Activated CD8-positive, alpha-beta memory T cell treated with anti-CD3 and anti-CD28 coated beads, Interleukin-2, amount 50 U/mL, for 1 hour (primary cell): ENCODE measurements around the gene BPIFB2.
"Not testable (repeated sequence)": the region's sequence is repeated elsewhere in the genome, so short reads cannot be mapped to it uniquely, and the experiment has no call there.

Experiments
- DNase-seq: peaks from one replicate; pipeline ENCODE4 v3.0.0-alpha.2; 2020; ENCODE audit errors: extremely low read depth

Gene BPIFB2, protein sequence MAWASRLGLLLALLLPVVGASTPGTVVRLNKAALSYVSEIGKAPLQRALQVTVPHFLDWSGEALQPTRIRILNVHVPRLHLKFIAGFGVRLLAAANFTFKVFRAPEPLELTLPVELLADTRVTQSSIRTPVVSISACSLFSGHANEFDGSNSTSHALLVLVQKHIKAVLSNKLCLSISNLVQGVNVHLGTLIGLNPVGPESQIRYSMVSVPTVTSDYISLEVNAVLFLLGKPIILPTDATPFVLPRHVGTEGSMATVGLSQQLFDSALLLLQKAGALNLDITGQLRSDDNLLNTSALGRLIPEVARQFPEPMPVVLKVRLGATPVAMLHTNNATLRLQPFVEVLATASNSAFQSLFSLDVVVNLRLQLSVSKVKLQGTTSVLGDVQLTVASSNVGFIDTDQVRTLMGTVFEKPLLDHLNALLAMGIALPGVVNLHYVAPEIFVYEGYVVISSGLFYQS

DNA sequence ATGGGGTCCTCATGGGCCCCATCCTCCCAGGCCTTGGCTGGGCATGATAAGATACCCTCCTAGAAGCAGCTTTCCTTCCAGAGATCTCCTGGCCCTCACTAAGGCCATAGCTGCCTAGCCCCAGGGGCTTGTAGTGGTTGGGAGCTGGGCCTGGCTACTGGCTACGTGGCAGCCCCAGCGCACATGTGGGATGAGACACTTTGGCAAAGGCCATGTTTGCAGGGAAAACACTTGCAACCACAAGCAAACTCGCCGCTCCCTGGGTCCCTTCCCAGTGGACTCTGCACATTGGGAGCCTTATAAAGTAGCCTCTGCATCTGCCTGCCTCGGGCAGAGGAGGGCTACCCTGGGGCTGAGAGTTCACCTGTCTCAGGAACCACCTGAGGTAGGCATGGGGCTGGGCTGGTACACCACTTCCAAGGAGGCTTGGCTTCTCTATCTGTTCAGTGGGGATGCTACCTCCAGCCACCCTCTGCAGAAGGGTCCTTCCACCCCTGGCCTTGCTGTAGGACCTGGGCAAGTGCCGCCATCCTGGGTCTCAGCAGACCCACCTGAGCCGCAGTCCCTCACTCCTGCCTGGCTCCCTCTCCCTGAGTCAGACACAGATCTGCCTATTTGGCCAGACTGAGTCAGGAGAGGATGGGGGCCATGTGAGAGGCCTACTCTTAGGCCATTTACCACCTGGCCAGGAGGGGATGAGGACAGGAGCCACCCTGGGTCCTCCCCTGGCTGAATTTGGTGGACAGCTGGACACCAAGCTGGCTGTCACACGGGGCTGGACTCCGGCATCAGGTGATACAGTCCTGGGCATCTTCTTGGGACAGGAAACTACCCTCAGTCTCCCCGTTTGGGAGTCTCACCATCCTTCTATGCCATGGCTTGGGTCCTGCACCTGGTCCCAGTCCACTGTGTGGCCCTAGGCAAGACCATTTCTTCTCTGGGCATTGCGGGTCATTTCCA lies at the start of gene BPIFB2:
TSS of gene BPIFB2 (plus strand) at position 329 of the 960 bp plus-strand sequence. CDS start 871 bp downstream, outside the sequence.
- DNase-seq: no peak

DNA sequence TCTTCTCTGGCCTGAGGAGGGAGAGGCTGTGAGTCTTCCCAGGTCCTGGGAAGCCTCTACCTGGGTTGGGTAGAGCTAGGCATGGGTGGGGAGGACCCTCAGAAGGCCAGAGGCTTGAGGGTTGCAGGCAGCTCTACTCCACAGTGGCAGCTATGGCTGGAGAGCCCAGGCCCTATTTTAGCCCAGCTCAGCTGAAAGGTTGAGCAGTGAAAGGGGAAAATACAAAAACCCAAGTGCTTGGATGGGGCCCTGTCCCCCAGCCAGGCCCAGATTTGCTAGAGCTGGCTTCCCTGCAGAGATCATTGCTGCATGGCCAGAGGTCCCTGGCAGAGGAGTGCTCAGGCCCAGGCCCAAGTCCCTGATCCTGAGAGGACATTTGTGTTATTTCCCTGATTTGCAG lies 48.9 kb upstream of the BPIFB2 start:
- DNase-seq: no peak

DNA sequence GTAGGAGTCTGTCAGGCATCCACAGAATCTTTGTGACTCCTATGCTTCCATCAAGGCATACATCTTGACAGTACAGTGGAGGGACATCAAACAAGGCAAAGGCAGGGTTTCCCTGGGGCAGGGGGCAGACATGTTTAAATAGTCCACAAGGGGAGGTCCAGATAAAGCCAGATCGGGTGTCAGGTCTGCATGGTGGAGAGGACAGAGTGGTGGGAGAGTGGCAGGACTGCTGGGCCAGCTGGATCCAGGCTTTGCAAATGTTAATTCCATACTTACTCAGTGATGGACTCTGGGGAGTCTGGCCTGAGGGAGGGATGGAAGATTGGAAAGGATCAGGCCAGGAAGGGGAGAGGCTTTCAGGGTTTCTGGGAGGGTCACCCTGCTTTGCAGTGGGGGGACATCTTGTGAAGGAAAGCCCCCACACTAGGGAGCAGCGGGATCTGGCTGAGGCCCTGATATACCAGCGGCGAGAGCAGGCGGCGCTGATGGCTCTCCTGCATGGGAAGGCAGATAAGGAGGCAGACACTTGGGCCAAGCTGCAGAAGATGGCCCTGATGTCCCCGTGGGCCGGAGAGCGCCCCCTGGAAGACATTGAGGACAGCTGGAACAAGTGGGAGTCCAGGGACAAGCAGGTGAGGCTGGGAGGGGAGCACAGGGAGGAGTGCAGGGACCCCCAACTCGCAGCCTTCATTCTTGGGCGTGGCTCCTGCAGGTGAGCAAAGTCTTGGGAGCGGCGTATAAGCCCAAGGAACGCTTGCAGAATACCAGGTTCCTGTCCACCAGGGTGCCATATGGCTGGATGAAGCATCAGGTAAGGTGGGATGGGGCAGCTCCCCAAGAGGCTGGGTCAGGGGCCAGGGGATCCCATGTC lies 47.9 kb upstream of the BPIFB2 start:
- DNase-seq: no peak

DNA sequence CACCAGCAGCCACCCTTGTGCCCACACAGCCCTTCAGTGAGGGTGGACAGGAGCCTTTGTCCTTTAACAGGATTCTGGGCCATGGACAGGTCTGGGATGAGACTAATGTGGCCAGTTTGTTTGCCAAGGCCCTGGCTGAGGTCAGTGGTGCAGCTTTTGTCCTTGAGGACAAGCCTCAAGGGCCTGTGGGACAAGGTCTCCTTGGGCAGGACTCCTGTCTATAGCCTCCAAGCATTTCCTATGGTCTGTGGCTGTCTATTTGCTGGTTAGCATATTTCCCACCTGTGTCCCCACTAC lies 47.3 kb upstream of the BPIFB2 start:
- DNase-seq: no peak

DNA sequence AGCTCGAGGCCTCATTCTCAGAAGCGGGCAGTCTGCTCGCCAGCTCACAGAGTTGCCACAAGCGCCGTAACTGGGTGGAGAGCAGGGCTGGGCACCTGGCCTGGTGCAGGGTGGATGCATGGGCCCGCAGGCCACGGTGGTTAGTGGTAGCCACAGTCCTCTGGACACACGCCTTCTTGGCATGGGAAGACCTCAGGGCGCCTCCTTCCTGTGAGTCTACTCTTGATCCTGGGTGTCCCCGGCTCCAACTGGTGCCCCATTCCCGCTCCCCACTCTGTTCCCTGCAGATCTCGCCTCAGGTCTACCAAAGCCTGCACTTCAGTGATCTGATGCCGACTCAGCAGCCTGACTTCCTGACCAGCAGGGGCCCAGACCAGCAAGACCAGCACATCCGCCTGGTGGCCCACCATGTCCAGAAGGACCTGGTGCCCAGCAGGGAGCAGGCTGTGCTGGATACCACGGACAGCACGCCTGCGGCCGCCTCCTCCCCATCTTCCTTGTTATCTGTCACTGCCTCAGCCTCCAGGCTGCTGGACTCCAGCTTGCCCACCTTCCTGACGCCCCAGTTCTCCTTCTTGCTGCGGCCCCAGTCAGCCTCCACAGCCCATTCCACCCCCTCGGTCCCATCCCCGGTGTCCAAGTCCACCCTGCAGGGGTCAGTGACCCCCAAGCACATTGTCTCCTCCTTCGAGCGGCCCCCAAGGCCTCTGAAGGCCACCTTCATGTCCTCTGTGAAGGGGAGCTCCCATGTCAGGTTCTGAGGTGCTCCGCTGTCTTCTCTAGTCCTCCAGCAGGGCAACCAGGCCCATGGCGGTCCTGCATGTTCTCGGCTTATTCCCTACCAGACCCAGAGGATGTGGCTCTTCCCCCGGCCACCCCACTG lies 46.4 kb upstream of the BPIFB2 start:
- no peak for DNase-seq

DNA sequence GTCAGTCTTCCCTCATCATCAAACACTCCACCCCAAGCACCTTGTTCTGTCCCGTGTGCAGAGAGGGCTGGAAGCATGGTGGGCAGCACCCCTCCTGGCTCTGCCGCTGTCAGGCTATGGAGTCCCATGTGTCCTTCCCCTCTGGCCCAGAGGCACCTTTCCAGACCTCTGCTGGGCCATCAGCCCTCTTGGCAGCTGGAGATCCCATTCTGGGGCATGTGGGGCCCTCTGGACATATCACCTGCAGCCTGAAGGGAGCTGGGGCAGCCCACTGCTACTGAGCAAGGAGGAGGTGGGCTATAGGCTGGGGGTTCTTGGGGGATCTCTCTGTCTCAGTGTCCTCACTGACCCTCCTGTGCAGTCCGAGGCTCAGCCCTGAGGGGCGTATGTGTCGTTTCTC lies 45.5 kb upstream of the BPIFB2 start:
- no peak for DNase-seq

DNA sequence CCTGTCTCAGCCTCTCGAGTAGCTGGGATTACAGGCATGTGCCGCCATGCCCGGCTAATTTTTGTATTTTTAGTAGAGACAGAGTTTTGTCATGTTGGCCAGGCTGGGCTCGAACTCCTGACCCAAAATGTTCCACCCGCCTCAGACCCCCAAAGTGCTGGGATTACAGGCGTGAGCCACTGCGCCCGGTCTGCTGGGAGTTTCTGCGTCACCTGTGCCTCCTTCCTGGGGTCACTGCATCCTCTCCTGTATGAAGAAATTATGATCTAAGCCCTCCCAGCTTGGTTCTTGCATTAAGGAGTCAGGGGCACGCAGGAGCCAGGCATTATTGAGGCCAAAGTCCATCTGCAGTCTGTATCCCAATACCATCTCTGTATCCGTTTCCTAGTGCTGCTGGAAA lies 44.9 kb upstream of the BPIFB2 start:
- not testable (repeated sequence) for DNase-seq

DNA sequence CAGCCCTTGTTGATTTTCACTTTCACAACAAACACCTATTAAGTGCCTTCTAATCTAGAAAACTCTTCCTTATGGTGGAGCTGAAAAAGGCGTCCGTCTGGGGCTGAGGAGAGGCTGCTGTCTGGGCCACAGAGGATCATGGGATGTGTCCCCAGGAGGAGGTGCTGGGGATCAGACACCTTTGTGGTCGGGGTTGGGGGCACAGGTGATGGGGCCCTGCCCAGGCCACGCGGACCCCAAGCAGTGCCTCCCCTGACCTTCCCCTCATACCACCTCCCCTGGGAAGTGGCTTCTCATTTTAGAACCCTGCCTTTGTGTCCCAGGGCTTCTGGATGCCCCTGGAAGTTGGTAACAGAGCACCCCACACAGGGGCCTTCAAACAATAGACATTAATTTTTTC lies 44.3 kb upstream of the BPIFB2 start:
- no peak for DNase-seq

DNA sequence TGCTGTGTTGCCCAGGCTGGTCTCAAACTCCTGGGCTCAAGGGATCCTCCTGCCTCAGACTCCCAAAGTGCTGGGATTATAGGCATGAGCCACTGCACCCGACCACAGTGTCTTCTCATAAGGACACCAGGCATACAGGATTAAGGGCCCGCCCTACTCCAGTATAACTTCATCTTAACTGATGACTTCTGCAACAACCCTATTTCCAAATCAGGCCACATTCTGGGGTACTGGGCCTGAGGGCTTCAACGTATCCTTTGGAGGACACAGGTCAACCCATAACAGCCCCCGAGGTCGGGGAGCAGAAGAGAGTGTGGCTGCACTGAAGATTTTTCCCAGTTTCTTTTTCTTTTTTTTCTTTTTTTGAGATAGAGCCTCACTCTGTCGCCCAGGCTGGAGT lies 42.9 kb upstream of the BPIFB2 start:
- no peak for DNase-seq

DNA sequence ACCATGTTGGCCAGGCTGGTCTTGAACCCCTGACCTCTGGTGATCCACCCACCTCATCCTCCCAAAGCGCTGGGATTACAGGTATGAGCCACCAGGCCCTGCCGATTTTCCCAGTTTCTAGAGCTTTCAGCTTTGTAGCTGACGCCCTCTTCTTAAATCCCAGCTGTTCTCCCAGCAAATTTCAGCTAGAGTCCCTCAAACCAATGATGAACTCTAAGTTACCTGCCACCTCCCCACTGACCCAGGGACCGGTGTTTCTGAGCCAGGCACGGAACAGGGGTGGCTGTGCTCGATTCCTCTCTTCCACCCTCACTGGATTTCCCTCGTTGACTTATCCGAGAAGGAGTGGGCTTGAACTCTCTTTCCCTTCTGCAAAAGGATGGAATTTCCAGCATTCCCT lies 42.4 kb upstream of the BPIFB2 start:
- DNase-seq: no peak

DNA sequence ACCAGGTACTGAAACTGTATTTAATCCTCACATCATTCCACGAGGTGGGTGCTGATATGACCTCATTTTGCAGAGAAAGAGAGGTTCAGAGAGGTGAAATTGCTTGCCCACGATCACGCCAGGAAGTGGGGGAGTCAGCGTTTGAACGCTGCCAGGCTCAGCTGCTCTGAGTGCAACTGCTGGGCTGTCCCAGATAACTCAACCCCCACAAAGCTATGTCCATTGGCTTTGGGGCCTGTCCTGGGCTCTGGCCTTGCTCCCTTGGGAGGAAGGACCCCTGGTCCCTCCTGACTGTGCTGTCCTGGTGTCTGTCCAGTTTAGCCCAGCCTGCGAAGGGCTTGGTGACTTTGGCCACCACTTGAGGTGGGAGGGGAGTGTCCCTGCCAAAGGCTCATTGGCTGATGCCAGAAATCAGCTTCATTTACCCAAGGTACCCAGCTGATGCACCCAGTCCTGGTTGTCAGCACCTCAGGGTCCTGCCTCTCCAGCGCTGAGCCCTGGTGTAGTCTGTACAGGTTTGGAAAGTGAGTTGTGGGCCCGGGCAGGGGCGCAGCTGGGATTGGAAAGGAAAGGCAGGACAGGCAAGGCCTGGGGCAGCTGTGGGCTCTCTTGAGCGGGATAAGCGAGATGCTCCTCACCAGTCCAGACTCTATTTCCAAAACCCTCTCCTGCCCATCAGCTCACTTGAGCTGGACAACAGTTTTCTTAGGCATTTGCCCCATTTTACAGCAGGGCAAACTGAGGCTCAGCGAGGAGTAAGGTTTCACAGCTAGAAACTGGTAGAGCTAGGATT lies 41.7 kb upstream of the BPIFB2 start:
- DNase-seq: no peak

DNA sequence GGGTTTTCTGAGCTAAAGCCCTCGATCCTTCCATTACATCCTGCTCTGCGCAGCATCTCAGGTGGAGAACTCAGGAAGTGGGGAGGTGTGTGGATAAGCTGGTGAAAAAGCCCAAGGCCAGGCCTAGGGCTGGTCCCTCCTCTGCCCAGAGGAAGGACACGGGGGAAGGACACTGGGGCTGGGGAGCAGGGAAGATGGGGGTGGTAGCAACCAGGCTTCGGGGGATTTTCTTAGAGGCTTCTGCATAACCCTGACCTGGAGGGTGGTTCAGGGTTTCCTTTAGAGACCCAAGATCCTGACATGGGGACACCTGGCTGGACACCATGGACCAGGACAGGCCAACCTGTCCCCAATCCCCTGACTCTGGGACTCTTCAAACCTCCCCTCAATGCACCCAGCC lies 41.1 kb upstream of the BPIFB2 start:
- DNase-seq: no peak

DNA sequence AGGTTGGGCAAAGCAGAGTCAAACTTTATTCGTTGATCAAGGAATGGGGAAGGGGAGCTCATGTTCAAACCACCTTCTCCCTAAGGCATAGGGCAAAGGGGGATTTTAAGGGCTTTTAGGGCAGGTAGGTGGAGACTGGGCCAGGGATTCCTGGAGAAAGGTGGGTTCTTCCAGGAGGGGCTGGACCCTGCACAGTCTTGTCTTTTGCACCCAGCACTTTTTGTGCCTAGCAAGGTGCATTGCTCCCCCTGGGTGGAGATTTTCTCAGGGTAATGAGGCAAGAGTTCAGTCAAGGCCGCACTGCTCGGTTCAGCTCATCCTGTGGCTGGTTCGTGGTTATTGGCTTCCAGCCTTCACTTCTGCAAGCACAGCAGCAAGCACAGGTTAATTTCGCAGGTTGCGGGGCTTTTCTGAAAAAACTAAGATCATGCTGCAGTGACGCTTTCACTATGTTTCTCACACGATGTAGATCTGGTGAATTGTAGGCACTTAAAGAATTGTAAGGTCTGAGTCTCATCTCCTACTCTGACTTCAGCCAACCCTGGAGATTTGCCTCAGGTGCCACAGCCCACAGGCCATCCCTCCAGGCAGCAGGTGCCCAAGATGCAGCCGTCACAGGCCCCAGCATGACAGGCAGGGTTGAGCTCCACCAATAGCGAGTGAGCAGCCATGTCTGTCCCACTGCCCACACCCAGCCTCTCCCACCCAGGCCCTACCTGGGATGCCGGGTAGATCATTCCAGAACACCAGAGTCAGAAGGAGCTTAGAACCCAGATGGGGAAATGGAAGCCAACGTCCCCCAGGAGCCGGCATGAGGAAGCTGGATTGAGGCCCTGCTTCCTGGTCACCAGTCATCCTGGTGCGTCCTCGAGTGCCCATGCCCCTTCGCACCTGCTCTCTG lies 40.4 kb upstream of the BPIFB2 start:
- DNase-seq: no peak

DNA sequence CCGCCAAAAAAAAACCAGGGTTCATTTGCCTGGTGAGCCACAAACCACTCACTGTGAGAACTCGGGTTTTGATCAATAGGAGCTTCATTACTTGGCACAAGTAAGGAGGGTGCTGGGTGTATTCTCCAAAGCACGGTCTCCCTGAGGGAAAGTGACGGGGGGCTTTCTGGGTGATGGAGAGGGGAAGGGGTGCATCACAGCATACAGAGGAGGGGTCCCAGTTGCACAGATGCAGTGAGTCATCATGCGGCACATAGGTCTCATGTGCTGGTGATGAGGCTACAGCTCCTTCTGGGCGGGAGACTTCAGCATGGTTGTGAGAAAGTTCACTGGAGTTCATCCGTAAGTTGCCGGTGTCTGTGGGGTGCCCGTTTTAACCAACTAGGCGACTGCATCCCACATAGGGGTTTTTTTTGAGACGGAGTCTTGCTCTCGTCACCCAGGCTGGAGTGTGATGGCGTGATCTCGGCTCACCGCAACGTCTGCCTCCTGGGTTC lies 39.5 kb upstream of the BPIFB2 start:
- peak; percentile 65 for DNase-seq

DNA sequence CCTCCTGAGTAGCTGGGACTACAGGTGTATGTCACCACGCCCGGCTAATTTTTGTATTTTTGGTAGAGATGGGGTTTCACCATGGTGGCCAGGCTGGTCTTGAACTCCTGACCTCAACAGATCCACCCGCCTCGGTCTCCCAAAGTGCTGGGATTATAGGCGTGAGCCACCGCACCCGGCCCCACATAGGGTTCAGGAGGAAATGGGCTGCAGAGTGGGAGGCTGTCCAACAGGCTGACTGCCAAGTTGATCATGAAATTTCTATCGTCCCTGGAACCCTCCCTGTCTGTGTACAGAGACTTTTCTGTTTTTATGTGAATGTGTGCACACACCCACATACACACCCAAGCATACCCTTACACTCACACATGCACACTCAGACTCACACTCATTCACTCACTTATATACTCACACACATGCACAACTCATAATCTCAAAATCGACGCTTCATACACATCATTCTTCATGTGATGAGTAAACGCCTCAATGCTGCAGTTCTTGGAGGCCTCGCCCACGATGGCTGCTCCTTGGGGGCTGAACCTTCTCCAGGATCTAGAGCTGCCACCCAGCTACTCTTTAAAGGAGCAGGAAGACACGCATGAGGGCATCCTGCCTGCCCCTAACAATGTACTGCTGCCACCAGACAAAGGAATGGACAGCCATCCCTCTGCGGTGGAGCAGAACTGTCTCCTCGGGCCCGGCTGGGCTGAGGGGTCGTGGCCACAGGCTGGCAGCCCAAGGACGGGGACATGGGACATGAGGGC lies 38.8 kb upstream of the BPIFB2 start:
- DNase-seq: no peak

DNA sequence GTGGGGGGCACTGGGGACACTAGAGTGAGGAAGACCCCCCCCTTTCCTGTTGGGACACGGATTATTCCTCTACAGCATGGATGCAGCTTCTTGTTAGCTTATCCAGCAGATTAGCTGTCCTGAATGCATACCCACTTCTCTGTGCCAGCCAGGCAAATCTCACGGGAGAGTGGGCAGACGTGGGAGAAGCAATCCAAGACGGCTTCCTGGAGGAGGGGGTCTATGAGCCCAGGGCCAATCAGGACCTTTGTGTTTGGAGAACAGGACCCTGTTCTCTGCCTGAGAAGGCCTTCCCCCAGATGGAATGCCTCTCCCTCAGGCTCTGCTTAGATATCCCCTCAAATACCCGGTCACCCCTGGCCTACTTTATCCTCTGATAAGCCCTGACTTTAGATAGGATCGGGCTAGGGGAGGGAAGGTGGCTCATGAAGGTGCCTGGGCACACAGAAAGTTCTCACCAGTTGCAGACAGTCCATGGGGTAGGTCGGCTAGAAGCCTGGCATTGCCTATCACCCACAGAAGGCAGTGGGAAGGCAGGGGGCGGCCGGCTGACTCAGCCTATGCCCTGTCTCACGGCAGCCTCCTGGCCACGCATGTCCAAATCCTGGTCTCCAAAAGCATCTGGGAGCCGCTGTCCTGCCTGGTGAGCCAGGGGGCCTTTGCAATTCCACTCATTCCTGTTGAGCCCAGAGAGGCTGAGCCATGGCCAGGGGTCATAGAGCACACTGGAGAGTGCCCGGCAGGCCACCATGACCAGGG lies 38.0 kb upstream of the BPIFB2 start:
- DNase-seq: no peak
